HCT116 (cell line): ENCODE measurements around the gene FKBP2. TPM values are rescaled to one million over a fixed set of nuclear protein-coding genes. Genes with fewer than 3 reads are reported as not detected.

ENCODE experiments used
- ATAC-seq: fragments of 200-7000 bp; cut with Tn5 transposase; 2 replicates; pipeline ENCODE4 v1.9.1; 2020; ENCODE audit warnings: mild to moderate bottlenecking, moderate library complexity
- BruUV-seq: library from RNA; stranded (reverse); fragments of 400-500 nt; replicated peaks from 2 replicates; lab custom pipeline; 2021; lab: Mats Ljungman, UMichigan
- CTCF ChIA-PET: fragments of 300-600 bp; sonication (Branson Sonifier 250); formaldehyde crosslinking; loops from one replicate; lab custom pipeline; 2021; ENCODE audit warnings: antibody characterized with exemption; lab: Charles Lee
- POLR2A ChIA-PET: fragments of 300-600, 350-600 bp; sonication (Branson Sonifier 250); formaldehyde crosslinking; loops from one replicate; lab custom pipeline; 2021; ENCODE audit warnings: antibody characterized with exemption; lab: Charles Lee
- RAD21 ChIA-PET, 2 experiments: fragments of 300-600 bp; sonication (Branson Sonifier 250); formaldehyde crosslinking; loops; one replicate each; lab custom pipeline; 2023; ENCODE audit warnings: low total read pairs in 2 of 2; ENCODE audit not compliant: uncharacterized antibody in 2 of 2, unreplicated experiment in 2 of 2, low non-redundant PET in 1 of 2; lab: Charles Lee
- DNase-seq: peaks from one replicate; pipeline ENCODE4 v3.0.0-alpha.2; 2010; ENCODE audit warnings: low read depth, low spot score
- H2AFZ ChIP-seq: fragments of 200-600 bp; shearing (Covaris generic), sonication (generic); 2 replicates; pipeline ENCODE4 v1.6.1; 2017; ENCODE audit warnings: low read depth, mixed run types, mixed read lengths, antibody characterized with exemption, low read length; ENCODE audit not compliant: poor library complexity, severe bottlenecking
- H3K27ac ChIP-seq: 2 replicates; pipeline ENCODE4 v1.5.1; 2012; ENCODE audit warnings: low read depth, low read length
- H3K27me3 ChIP-seq: fragments of 200-600 bp; sonication (generic); 2 replicates; pipeline ENCODE4 v1.6.1; 2016; ENCODE audit warnings: mixed run types, low read length, mixed read lengths; ENCODE audit not compliant: insufficient read depth
- H3K36me3 ChIP-seq, 2 experiments: fragments of 200-500 bp in 1 of 2; fragments of 200-600 bp in 1 of 2; sonication (Bioruptor generic) in 1 of 2; sonication (generic) in 1 of 2; 2 replicates each; pipeline versions ENCODE4 v1.5.1 to v1.6.1; 2014 to 2016; ENCODE audit warnings: low read length in 2 of 2, inconsistent platforms in 1 of 2, mixed read lengths in 1 of 2, mixed run types in 1 of 2; ENCODE audit not compliant: insufficient read depth in 2 of 2, control insufficient read depth in 1 of 2
- H3K4me1 ChIP-seq, 2 experiments: fragments of 200-600 bp in 1 of 2; sonication (generic) in 1 of 2; 2 replicates each; pipeline versions ENCODE4 v1.5.1 to v1.6.1; 2012 to 2017; ENCODE audit warnings: low read length in 2 of 2, inconsistent platforms in 1 of 2, mild to moderate bottlenecking in 1 of 2, mixed read lengths in 1 of 2, mixed run types in 1 of 2, moderate library complexity in 1 of 2; ENCODE audit not compliant: insufficient read depth in 2 of 2, control insufficient read depth in 1 of 2
- H3K4me2 ChIP-seq: fragments of 200-600 bp; sonication (generic); 2 replicates; pipeline ENCODE4 v1.6.1; 2017; ENCODE audit warnings: mixed run types, low read length, mixed read lengths
- H3K4me3 ChIP-seq, 2 experiments: fragments of 200-600 bp in 1 of 2; sonication (generic) in 1 of 2; replicated peaks in 1 of 2; 2 replicates each; pipeline ENCODE4 v1.5.1; 2011 to 2016; ENCODE audit warnings: low read length in 2 of 2, control low read depth in 1 of 2, low read depth in 1 of 2, mild to moderate bottlenecking in 1 of 2, mixed read lengths in 1 of 2, mixed run types in 1 of 2
- H3K79me2 ChIP-seq: fragments of 200-600 bp; sonication (generic); 2 replicates; pipeline ENCODE4 v1.6.1; 2017; ENCODE audit warnings: mild to moderate bottlenecking, mixed run types, low read length, moderate library complexity, mixed read lengths; ENCODE audit not compliant: insufficient read depth
- H3K9ac ChIP-seq: fragments of 200-600 bp; sonication (generic); 2 replicates; pipeline ENCODE4 v1.6.1; 2016; ENCODE audit warnings: low read length, mixed read lengths
- H3K9me2 ChIP-seq: fragments of 200-600 bp; sonication (generic), shearing (Covaris generic); 2 replicates; pipeline ENCODE4 v1.6.1; 2017; ENCODE audit warnings: mixed run types, mild to moderate bottlenecking, moderate library complexity; ENCODE audit not compliant: insufficient read depth
- H3K9me3 ChIP-seq, 2 experiments: fragments of 200-500 bp in 1 of 2; fragments of 200-600 bp in 1 of 2; sonication (Bioruptor generic) in 1 of 2; sonication (generic) in 1 of 2; 2 replicates each; pipeline ENCODE4 v1.6.1; 2014 to 2017; ENCODE audit warnings: low read length in 2 of 2, mixed read lengths in 2 of 2, inconsistent platforms in 1 of 2, low read depth in 1 of 2, mild to moderate bottlenecking in 1 of 2, mixed run types in 1 of 2, moderate library complexity in 1 of 2; ENCODE audit not compliant: control insufficient read depth in 1 of 2, insufficient read depth in 1 of 2
- H4K20me1 ChIP-seq: fragments of 200-600 bp; sonication (generic), shearing (Covaris generic); 2 replicates; pipeline ENCODE4 v1.6.1; 2017; ENCODE audit warnings: mixed run types, mild to moderate bottlenecking, moderate library complexity; ENCODE audit not compliant: insufficient read depth
- EGR1 ChIP-seq: IDR thresholded peaks from 2 replicates; pipeline ENCODE4 v1.6.1; 2012; ENCODE audit warnings: low read depth
- ELF1 ChIP-seq: IDR thresholded peaks from 2 replicates; pipeline ENCODE4 v1.6.1; 2012; ENCODE audit warnings: low read depth, borderline replicate concordance
- EZH2 ChIP-seq: fragments of 200-600 bp; sonication (generic); IDR thresholded peaks from 2 replicates; pipeline ENCODE4 v1.6.1; 2017; ENCODE audit warnings: antibody characterized with exemption, mixed run types
- EZH2phosphoT487 ChIP-seq: fragments of 200-600 bp; IDR thresholded peaks from 2 replicates; pipeline ENCODE4 v1.6.1; 2018; ENCODE audit warnings: antibody characterized with exemption, borderline replicate concordance
- FOSL1 ChIP-seq: IDR thresholded peaks from 2 replicates; pipeline ENCODE4 v1.6.1; 2012; ENCODE audit warnings: low read depth
- JUND ChIP-seq: IDR thresholded peaks from 2 replicates; pipeline ENCODE4 v1.6.1; 2012
- POLR2A ChIP-seq: IDR thresholded peaks from 2 replicates; pipeline ENCODE4 v1.7.0; 2011; ENCODE audit warnings: borderline replicate concordance; ENCODE audit not compliant: insufficient read depth, insufficient read length; ENCODE audit errors: extremely low read depth
- RAD21 ChIP-seq: IDR thresholded peaks from 2 replicates; pipeline ENCODE4 v1.6.1; 2012; ENCODE audit warnings: low read depth, mild to moderate bottlenecking
- SIN3A ChIP-seq: IDR thresholded peaks from 2 replicates; pipeline ENCODE4 v1.6.1; 2012; ENCODE audit warnings: low read depth
- SP1 ChIP-seq: IDR thresholded peaks from 2 replicates; pipeline ENCODE4 v1.6.1; 2012; ENCODE audit warnings: low read depth
- SRF ChIP-seq: IDR thresholded peaks from 2 replicates; pipeline ENCODE4 v1.6.1; 2012; ENCODE audit warnings: low read depth
- TCF7L2 ChIP-seq: IDR thresholded peaks from 2 replicates; pipeline ENCODE4 v1.7.0; 2011; ENCODE audit warnings: borderline replicate concordance, inconsistent platforms; ENCODE audit not compliant: insufficient read depth, insufficient read length; ENCODE audit errors: extremely low read depth
- YY1 ChIP-seq: IDR thresholded peaks from 2 replicates; pipeline ENCODE4 v1.6.1; 2011; ENCODE audit warnings: low read length, low read depth, moderate library complexity, mild to moderate bottlenecking; ENCODE audit not compliant: insufficient replicate concordance; ENCODE audit errors: extremely low read depth
- ZFX ChIP-seq: fragments of 450-650 bp; IDR thresholded peaks from 2 replicates; pipeline ENCODE4 v1.6.1; 2017
- ZNF274 ChIP-seq: fragments of 200-500 bp; sonication (Bioruptor generic); IDR thresholded peaks from 2 replicates; pipeline ENCODE4 v1.6.1; 2014; ENCODE audit warnings: mild to moderate bottlenecking, low read depth, low read length, inconsistent platforms
- intact Hi-C: fragments of 100-400 bp; cut with micrococcal nuclease; formaldehyde crosslinking; loops from 2 replicates; pipeline ENCODE4 v1.10.0; 2022
- total RNA-seq: library from RNA; stranded (reverse); gene quantifications from one replicate; pipeline ENCODE4 v1.2.1, GENCODE V29; 2021; ENCODE audit not compliant: unreplicated experiment
- TF ChIP-seq, protein P1 (sequence below): IDR thresholded peaks from 2 replicates; pipeline ENCODE4 v1.6.1; 2012; ENCODE audit warnings: low read depth
- TF ChIP-seq, protein P2 (sequence below): IDR thresholded peaks from 2 replicates; pipeline ENCODE4 v1.6.1; 2011; ENCODE audit warnings: mild to moderate bottlenecking, low read length, moderate library complexity; ENCODE audit not compliant: insufficient replicate concordance; ENCODE audit errors: extremely low read depth
- TF ChIP-seq, protein P3 (sequence below): IDR thresholded peaks from 2 replicates; pipeline ENCODE4 v1.6.1; 2012
- TF ChIP-seq, protein P4 (sequence below), 3 experiments: fragments of 200-600 bp in 1 of 3; sonication (generic) in 1 of 3; IDR thresholded peaks in 2 of 3; conservative IDR thresholded peaks in 1 of 3; 2 replicates each; pipeline ENCODE4 v1.5.1; 2012 to 2017; ENCODE audit warnings: low read depth in 2 of 3, low read length in 2 of 3, antibody characterized with exemption in 1 of 3, borderline replicate concordance in 1 of 3, control low read depth in 1 of 3, mild to moderate bottlenecking in 1 of 3, mixed read lengths in 1 of 3, mixed run types in 1 of 3, moderate library complexity in 1 of 3; ENCODE audit not compliant: insufficient read depth in 1 of 3

The FKBP2 gene
- total RNA-seq, 1 experiment from 2014 or later = 69.2 TPM

DNA sequence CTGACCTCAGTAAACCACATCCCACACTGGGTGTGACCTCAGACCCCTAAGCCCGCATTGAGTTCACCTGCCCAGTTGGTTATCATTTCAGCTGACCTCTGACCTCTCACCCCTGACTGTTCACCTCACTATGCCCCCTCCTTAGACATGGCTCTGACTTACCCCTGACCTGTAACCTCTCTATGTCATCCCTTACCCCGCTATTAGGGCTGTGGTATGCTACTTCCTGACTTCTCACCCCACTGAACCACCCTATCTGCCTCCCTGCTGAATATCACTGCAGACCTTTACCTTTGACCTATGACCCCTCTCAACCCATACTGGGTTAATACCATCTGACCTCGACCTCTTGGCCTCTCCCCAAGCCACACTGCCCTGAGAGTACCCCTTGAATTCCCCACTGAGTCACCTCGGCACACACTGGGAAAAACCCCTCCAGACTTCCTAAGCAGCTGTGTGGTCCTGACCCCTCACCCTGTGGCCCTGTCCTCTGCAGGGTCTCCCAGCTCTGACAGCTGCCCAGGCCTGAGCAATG lies 18.7 kb downstream of the FKBP2 start:
- Histone ChIP-seq H2AFZ (no peak overlapping the region), H3K4me2 (no peak overlapping the region), H3K4me3 (no peak overlapping the region)
- ATAC-seq = no peak
- TF ChIP-seq ZFX = no peak
- no peak for TF ChIP-seq TCF7L2
- TF ChIP-seq JUND = no peak
- no peak for TF ChIP-seq YY1
- no peak for TF ChIP-seq SIN3A
- TF ChIP-seq EZH2phosphoT487 = no peak
- TF ChIP-seq, protein P1, sequence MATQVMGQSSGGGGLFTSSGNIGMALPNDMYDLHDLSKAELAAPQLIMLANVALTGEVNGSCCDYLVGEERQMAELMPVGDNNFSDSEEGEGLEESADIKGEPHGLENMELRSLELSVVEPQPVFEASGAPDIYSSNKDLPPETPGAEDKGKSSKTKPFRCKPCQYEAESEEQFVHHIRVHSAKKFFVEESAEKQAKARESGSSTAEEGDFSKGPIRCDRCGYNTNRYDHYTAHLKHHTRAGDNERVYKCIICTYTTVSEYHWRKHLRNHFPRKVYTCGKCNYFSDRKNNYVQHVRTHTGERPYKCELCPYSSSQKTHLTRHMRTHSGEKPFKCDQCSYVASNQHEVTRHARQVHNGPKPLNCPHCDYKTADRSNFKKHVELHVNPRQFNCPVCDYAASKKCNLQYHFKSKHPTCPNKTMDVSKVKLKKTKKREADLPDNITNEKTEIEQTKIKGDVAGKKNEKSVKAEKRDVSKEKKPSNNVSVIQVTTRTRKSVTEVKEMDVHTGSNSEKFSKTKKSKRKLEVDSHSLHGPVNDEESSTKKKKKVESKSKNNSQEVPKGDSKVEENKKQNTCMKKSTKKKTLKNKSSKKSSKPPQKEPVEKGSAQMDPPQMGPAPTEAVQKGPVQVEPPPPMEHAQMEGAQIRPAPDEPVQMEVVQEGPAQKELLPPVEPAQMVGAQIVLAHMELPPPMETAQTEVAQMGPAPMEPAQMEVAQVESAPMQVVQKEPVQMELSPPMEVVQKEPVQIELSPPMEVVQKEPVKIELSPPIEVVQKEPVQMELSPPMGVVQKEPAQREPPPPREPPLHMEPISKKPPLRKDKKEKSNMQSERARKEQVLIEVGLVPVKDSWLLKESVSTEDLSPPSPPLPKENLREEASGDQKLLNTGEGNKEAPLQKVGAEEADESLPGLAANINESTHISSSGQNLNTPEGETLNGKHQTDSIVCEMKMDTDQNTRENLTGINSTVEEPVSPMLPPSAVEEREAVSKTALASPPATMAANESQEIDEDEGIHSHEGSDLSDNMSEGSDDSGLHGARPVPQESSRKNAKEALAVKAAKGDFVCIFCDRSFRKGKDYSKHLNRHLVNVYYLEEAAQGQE = no peak
- TF ChIP-seq EGR1 = no peak
- TF ChIP-seq, protein P2, sequence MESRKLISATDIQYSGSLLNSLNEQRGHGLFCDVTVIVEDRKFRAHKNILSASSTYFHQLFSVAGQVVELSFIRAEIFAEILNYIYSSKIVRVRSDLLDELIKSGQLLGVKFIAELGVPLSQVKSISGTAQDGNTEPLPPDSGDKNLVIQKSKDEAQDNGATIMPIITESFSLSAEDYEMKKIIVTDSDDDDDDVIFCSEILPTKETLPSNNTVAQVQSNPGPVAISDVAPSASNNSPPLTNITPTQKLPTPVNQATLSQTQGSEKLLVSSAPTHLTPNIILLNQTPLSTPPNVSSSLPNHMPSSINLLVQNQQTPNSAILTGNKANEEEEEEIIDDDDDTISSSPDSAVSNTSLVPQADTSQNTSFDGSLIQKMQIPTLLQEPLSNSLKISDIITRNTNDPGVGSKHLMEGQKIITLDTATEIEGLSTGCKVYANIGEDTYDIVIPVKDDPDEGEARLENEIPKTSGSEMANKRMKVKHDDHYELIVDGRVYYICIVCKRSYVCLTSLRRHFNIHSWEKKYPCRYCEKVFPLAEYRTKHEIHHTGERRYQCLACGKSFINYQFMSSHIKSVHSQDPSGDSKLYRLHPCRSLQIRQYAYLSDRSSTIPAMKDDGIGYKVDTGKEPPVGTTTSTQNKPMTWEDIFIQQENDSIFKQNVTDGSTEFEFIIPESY = no peak
- no peak for TF ChIP-seq ZNF274
- TF ChIP-seq, protein P3, sequence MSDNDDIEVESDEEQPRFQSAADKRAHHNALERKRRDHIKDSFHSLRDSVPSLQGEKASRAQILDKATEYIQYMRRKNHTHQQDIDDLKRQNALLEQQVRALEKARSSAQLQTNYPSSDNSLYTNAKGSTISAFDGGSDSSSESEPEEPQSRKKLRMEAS = no peak
- TF ChIP-seq RAD21 = no peak
- no peak for TF ChIP-seq FOSL1
- no peak for TF ChIP-seq ELF1
- TF ChIP-seq EZH2 = no peak
- TF ChIP-seq, protein P4, sequence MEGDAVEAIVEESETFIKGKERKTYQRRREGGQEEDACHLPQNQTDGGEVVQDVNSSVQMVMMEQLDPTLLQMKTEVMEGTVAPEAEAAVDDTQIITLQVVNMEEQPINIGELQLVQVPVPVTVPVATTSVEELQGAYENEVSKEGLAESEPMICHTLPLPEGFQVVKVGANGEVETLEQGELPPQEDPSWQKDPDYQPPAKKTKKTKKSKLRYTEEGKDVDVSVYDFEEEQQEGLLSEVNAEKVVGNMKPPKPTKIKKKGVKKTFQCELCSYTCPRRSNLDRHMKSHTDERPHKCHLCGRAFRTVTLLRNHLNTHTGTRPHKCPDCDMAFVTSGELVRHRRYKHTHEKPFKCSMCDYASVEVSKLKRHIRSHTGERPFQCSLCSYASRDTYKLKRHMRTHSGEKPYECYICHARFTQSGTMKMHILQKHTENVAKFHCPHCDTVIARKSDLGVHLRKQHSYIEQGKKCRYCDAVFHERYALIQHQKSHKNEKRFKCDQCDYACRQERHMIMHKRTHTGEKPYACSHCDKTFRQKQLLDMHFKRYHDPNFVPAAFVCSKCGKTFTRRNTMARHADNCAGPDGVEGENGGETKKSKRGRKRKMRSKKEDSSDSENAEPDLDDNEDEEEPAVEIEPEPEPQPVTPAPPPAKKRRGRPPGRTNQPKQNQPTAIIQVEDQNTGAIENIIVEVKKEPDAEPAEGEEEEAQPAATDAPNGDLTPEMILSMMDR (IDR thresholded peaks at IDR 0.05 in 2 of 3, conservative IDR thresholded peaks at IDR 0.05 in 1 of 3; ENCODE audit: borderline replicate concordance in 1 of 3, insufficient read depth in 1 of 3, low read depth in 2 of 3, low read length in 2 of 3) = no peak
- no peak for TF ChIP-seq POLR2A
- TF ChIP-seq SRF = no peak
- TF ChIP-seq SP1 = no peak
- TF ChIP-seq, all 23 proteins: peak for 0
- ChIA-PET RAD21 (no interaction called here), POLR2A (no interaction called here), CTCF (no interaction called here)
- intact Hi-C loops = no loop called here
- H3K27me3 ChIP-seq = no peaks in the 10 kb centered on the region
- no peaks in the 10 kb centered on the region for H3K9me3 ChIP-seq
- H3K9me2 ChIP-seq = no peaks in the 10 kb centered on the region
- BruUV-seq = no TSS peak
- no peak overlapping the region for H3K27ac ChIP-seq
- H3K9ac ChIP-seq = no peak overlapping the region
- H3K36me3 ChIP-seq = peaks cover 30 to 66% of the 10 kb centered on the region in 2 experiments; a peak in 3 of 4 replicates
- peaks cover 9% of the 10 kb centered on the region; the same call in 1 of the 2 replicates for H3K79me2 ChIP-seq
- no peak for DNase-seq
- peaks cover 4 to 11% of the 10 kb centered on the region in 2 experiments; a peak in 3 of 4 replicates for H3K4me1 ChIP-seq
- H4K20me1 ChIP-seq = no peaks in the 10 kb centered on the region
